Keratinocyte (primary cell): ENCODE data around the gene TFDP3. TPM values are rescaled to one million over a fixed set of nuclear protein-coding genes. Genes with fewer than 3 reads are reported as not detected.

ENCODE experiments used
- DNase-seq: peaks from one replicate; pipeline ENCODE4 v3.0.0-alpha.2; 2011; ENCODE audit warnings: low read depth, missing footprints, low spot score
- FAIRE-seq: peaks from 2 replicates; lab custom pipeline; 2011; peaks lifted over from hg19 to GRCh38; lab: Jason Lieb, UNC
- H2AFZ ChIP-seq: 2 replicates; pipeline ENCODE4 v1.6.0; 2012; ENCODE audit warnings: low read length, control low read depth, inconsistent platforms; ENCODE audit not compliant: control insufficient read depth
- H3K27ac ChIP-seq: 2 replicates; pipeline ENCODE4 v1.5.1; 2011; ENCODE audit warnings: low read length; ENCODE audit not compliant: control insufficient read depth, insufficient read depth
- H3K27me3 ChIP-seq: 3 replicates; pipeline ENCODE4 v1.6.0; 2011; ENCODE audit warnings: low read length; ENCODE audit not compliant: control insufficient read depth, insufficient read depth; ENCODE audit errors: extremely low read depth
- H3K36me3 ChIP-seq, 2 experiments: 2 replicates in 1 of 2; 3 replicates in 1 of 2; pipeline ENCODE4 v1.5.1; 2011; ENCODE audit warnings: low read length in 2 of 2, mild to moderate bottlenecking in 1 of 2; ENCODE audit not compliant: control insufficient read depth in 2 of 2, insufficient read depth in 2 of 2; ENCODE audit errors: extremely low read depth in 1 of 2
- H3K4me1 ChIP-seq: 3 replicates; pipeline ENCODE4 v1.5.1; 2011; ENCODE audit warnings: low read length; ENCODE audit not compliant: control insufficient read depth, insufficient read depth; ENCODE audit errors: extremely low read depth
- H3K4me2 ChIP-seq: 3 replicates; pipeline ENCODE4 v1.6.0; 2011; ENCODE audit warnings: low read depth, low read length; ENCODE audit not compliant: control insufficient read depth, insufficient read depth; ENCODE audit errors: extremely low read depth
- H3K4me3 ChIP-seq, 3 experiments: fragments of 200-600 bp in 1 of 3; sonication (generic) in 1 of 3; 2 replicates in 2 of 3; 3 replicates in 1 of 3; pipeline ENCODE4 v1.5.1; 2011 to 2016; ENCODE audit warnings: low read length in 3 of 3, mild to moderate bottlenecking in 3 of 3, control low read depth in 2 of 3, inconsistent platforms in 1 of 3, low read depth in 1 of 3, mixed read lengths in 1 of 3, mixed run types in 1 of 3, moderate library complexity in 1 of 3; ENCODE audit not compliant: control insufficient read depth in 2 of 3, insufficient read depth in 2 of 3; ENCODE audit errors: extremely low read depth in 1 of 3
- H3K79me2 ChIP-seq: 2 replicates; pipeline ENCODE4 v1.6.0; 2012; ENCODE audit warnings: low read length; ENCODE audit not compliant: control insufficient read depth, insufficient read depth
- H3K9ac ChIP-seq: 3 replicates; pipeline ENCODE4 v1.6.0; 2011; ENCODE audit warnings: low read length; ENCODE audit not compliant: control insufficient read depth, insufficient read depth; ENCODE audit errors: extremely low read depth
- H3K9me1 ChIP-seq: 3 replicates; pipeline ENCODE4 v1.6.0; 2011; ENCODE audit warnings: low read length; ENCODE audit not compliant: control insufficient read depth, insufficient read depth; ENCODE audit errors: extremely low read depth
- H3K9me3 ChIP-seq: 2 replicates; pipeline ENCODE4 v1.5.1; 2012; ENCODE audit warnings: low read depth, low read length; ENCODE audit not compliant: control insufficient read depth
- H4K20me1 ChIP-seq: 3 replicates; pipeline ENCODE4 v1.6.0; 2011; ENCODE audit warnings: low read length; ENCODE audit not compliant: control insufficient read depth, insufficient read depth; ENCODE audit errors: extremely low read depth
- CTCF ChIP-seq, 3 experiments: IDR thresholded peaks in 1 of 3; conservative IDR thresholded peaks in 1 of 3; optimal IDR thresholded peaks in 1 of 3; 2 replicates in 2 of 3; 3 replicates in 1 of 3; pipeline versions ENCODE3 to v1.5.1; 2011; ENCODE audit warnings: low read length in 3 of 3, mild to moderate bottlenecking in 3 of 3, moderate library complexity in 2 of 3, control low read depth in 1 of 3, inconsistent platforms in 1 of 3; ENCODE audit not compliant: insufficient read depth in 2 of 3; ENCODE audit errors: extremely low read depth in 1 of 3
- EZH2 ChIP-seq: IDR thresholded peaks from one replicate; pipeline ENCODE4 v1.6.1; 2012; ENCODE audit warnings: inconsistent platforms, mild to moderate bottlenecking, low read length, moderate library complexity
- dilution Hi-C: fragments of 300-500 bp; cut with MboI; formaldehyde crosslinking; loops from one replicate; pipeline ENCODE4 v1.7.0; 2020; ENCODE audit warnings: low sequenced_read_pairs; ENCODE audit not compliant: extremely low pct_ligation_motif_present
- polyA plus RNA-seq, 5 experiments: library from polyadenylated mRNA; depleted of rRNA in 3 of 5; stranded (reverse) in 3 of 5; stranded (forward) in 1 of 5; unstranded in 1 of 5; fragments of >200 nt; gene quantifications; 1 replicate in 1 of 5; 2 replicates in 3 of 5; 3 replicates in 1 of 5; pipeline versions ENCODE4 v1.2.1 to v1.2.3, GENCODE V29; 2011 to 2012; ENCODE audit warnings: missing spikeins in 2 of 5, low read depth in 1 of 5, low replicate concordance in 1 of 5
- small RNA-seq, 3 experiments: library from RNA; depleted of rRNA; stranded (forward); fragments of <200 nt; gene quantifications; one replicate each; pipeline ENCODE3, GENCODE V24; 2012; ENCODE audit warnings: low read depth in 3 of 3, low replicate concordance in 1 of 3; ENCODE audit not compliant: insufficient read length in 3 of 3

TFDP3 gene
- polyA plus RNA-seq, 1 donor (not counting 4 experiments of a cell fraction or from before 2014, with no cell fraction given), result not detected

- Histone ChIP-seq H3K27me3 (peaks cover 5% of the 10 kb centered on the region), H3K4me3 (no peak overlapping the region), H3K4me1 (no peaks in the 10 kb centered on the region), H3K79me2 (no peaks in the 10 kb centered on the region), H3K4me2 (no peak overlapping the region), H3K9ac (no peak overlapping the region), H3K9me1 (no peaks in the 10 kb centered on the region), H4K20me1 (no peaks in the 10 kb centered on the region), H3K36me3 (no peaks in the 10 kb centered on the region), H2AFZ (no peak overlapping the region), H3K9me3 (no peaks in the 10 kb centered on the region), H3K27ac (no peak overlapping the region)
- FAIRE-seq (no peak), DNase-seq (no peak)
- TF ChIP-seq CTCF (optimal IDR thresholded peaks at IDR 0.05 in 1 of 3, IDR thresholded peaks at IDR 0.05 in 1 of 3, conservative IDR thresholded peaks at IDR 0.05 in 1 of 3; ENCODE audit: extremely low read depth in 1 of 3, insufficient read depth in 2 of 3, low read length in 3 of 3), result no peak
- no peak for TF ChIP-seq EZH2
- dilution Hi-C loops, result no loop called here
These were observed 43.0 kb downstream of the TFDP3 start for GRCh38 chrX:133175162-133175561.

GRCh38 chrX:133171962-133172708, 46.0 kb downstream of the TFDP3 start:
- H3K36me3 ChIP-seq, result no peaks in the 10 kb centered on the region
- no peak overlapping the region for H3K9ac ChIP-seq
- peaks cover 5% of the 10 kb centered on the region for H3K27me3 ChIP-seq
- H4K20me1 ChIP-seq, result no peaks in the 10 kb centered on the region
- no peak overlapping the region for H2AFZ ChIP-seq
- dilution Hi-C loops, result no loop called here
- TF ChIP-seq CTCF (optimal IDR thresholded peaks at IDR 0.05 in 1 of 3, IDR thresholded peaks at IDR 0.05 in 1 of 3, conservative IDR thresholded peaks at IDR 0.05 in 1 of 3; ENCODE audit: extremely low read depth in 1 of 3, insufficient read depth in 2 of 3, low read length in 3 of 3) (peak; percentile 43 to 58 (median 52)), EZH2 (no peak)
- no peak overlapping the region for H3K27ac ChIP-seq
- no peaks in the 10 kb centered on the region for H3K9me1 ChIP-seq
- no peaks in the 10 kb centered on the region for H3K79me2 ChIP-seq
- no peaks in the 10 kb centered on the region for H3K4me1 ChIP-seq
- FAIRE-seq, result peak; percentile 67
- H3K4me3 ChIP-seq, result no peak overlapping the region
- no peaks in the 10 kb centered on the region for H3K9me3 ChIP-seq
- no peak for DNase-seq
- no peak overlapping the region for H3K4me2 ChIP-seq

Small RNA genes within 50 kb of the gene (small RNA-seq; reads per million reads assigned to genes)
- gene RNU1-115P, result 0 to 0.67 (median 0.13) reads per million in 3 experiments

Other genes with a start within 250 kb of the TFDP3 start
- not detected in 3 replicates for gene USP26, start 121.2 kb downstream of the TFDP3 start, polyA plus RNA-seq
- 0.76 to 2.2 TPM (median 0.79 TPM) in 3 replicates for gene GPC4, start 197.1 kb upstream of the TFDP3 start, polyA plus RNA-seq